Stimulated activated naive CD8-positive, alpha-beta T cell treated with anti-CD3 and anti-CD28 coated beads, Interleukin-15, amount 100 ng/mL, for 72 hours (primary cell): ENCODE results near the gene PHACTR2.

Experiments used
- ATAC-seq: fragments of 150-1000 bp; cut with Tn5 transposase; 2 replicates; pipeline ENCODE4 v1.10.0; 2021; ENCODE audit warnings: mild to moderate bottlenecking, moderate library complexity
- DNase-seq, 2 donors: peaks; one replicate each; pipeline ENCODE4 v3.0.0; 2021 to 2022
- H3K27ac Mint-ChIP-seq, 2 donors: one replicate each; pipeline ENCODE4 v1.8.0; 2022; ENCODE audit warnings: mild to moderate bottlenecking in 2 of 2, mixed read lengths in 2 of 2, moderate library complexity in 2 of 2
- H3K27me3 Mint-ChIP-seq: one replicate; pipeline ENCODE4 v1.8.0; 2022; ENCODE audit warnings: mixed read lengths
- H3K4me1 Mint-ChIP-seq: one replicate; pipeline ENCODE4 v1.8.0; 2022; ENCODE audit warnings: mild to moderate bottlenecking, mixed read lengths
- H3K4me3 Mint-ChIP-seq, 2 donors: one replicate each; pipeline ENCODE4 v1.8.0; 2022; ENCODE audit warnings: mild to moderate bottlenecking in 2 of 2, mixed read lengths in 2 of 2, moderate library complexity in 1 of 2
- H3K9me3 Mint-ChIP-seq, 2 donors: one replicate each; pipeline ENCODE4 v1.8.0; 2022; ENCODE audit warnings: mixed read lengths in 2 of 2

The PHACTR2 gene

GRCh38 chr6:143688681-143689080 is 10.9 kb downstream of the PHACTR2 start:
- no peak for DNase-seq
- peaks cover 6% of the 10 kb centered on the region for H3K4me1 Mint-ChIP-seq
- H3K27ac Mint-ChIP-seq, result no peak overlapping the region
- ATAC-seq, result no peak
- no peaks in the 10 kb centered on the region for H3K27me3 Mint-ChIP-seq
- H3K9me3 Mint-ChIP-seq, result no peaks in the 10 kb centered on the region
- no peak overlapping the region for H3K4me3 Mint-ChIP-seq

- DNase-seq, result no peak
- Mint-ChIP-seq H3K27ac (no peak overlapping the region), H3K4me3 (no peak overlapping the region), H3K27me3 (no peaks in the 10 kb centered on the region), H3K9me3 (no peaks in the 10 kb centered on the region), H3K4me1 (peaks cover 6% of the 10 kb centered on the region)
- ATAC-seq, result no peak
These were observed 12.1 kb downstream of the PHACTR2 start for GRCh38 chr6:143689852-143690251.

GRCh38 chr6:143691155-143691554 is 13.4 kb downstream of the PHACTR2 start:
- Mint-ChIP-seq H3K27me3 (no peaks in the 10 kb centered on the region), H3K9me3 (no peaks in the 10 kb centered on the region), H3K27ac (no peak overlapping the region), H3K4me1 (peaks cover 6% of the 10 kb centered on the region), H3K4me3 (no peak overlapping the region)
- no peak for ATAC-seq
- DNase-seq, result no peak

GRCh38 chr6:143691900-143692636 is 14.3 kb downstream of the PHACTR2 start:
- Mint-ChIP-seq H3K9me3 (no peaks in the 10 kb centered on the region), H3K27me3 (no peaks in the 10 kb centered on the region), H3K4me3 (no peak overlapping the region), H3K4me1 (peaks cover 6% of the 10 kb centered on the region), H3K27ac (no peak overlapping the region)
- ATAC-seq (no peak), DNase-seq (no peak)

GRCh38 chr6:143692696-143693095 is 14.9 kb downstream of the PHACTR2 start:
- DNase-seq (no peak), ATAC-seq (no peak)
- H3K4me1 Mint-ChIP-seq, result peaks cover 6% of the 10 kb centered on the region
- H3K4me3 Mint-ChIP-seq, result no peak overlapping the region
- H3K27me3 Mint-ChIP-seq, result no peaks in the 10 kb centered on the region
- no peaks in the 10 kb centered on the region for H3K9me3 Mint-ChIP-seq
- H3K27ac Mint-ChIP-seq, result no peak overlapping the region

- ATAC-seq (no peak), DNase-seq (no peak)
- Mint-ChIP-seq H3K27ac (no peak overlapping the region), H3K9me3 (no peaks in the 10 kb centered on the region), H3K4me3 (no peak overlapping the region), H3K4me1 (peaks cover 6% of the 10 kb centered on the region), H3K27me3 (no peaks in the 10 kb centered on the region)
These were observed 16.2 kb downstream of the PHACTR2 start for GRCh38 chr6:143694013-143694412.

- Mint-ChIP-seq H3K4me3 (no peak overlapping the region), H3K4me1 (peaks cover 6% of the 10 kb centered on the region), H3K27ac (no peak overlapping the region), H3K9me3 (no peaks in the 10 kb centered on the region), H3K27me3 (no peaks in the 10 kb centered on the region)
- DNase-seq (no peak), ATAC-seq (no peak)
These were observed 16.8 kb downstream of the PHACTR2 start for GRCh38 chr6:143694560-143694959.

GRCh38 chr6:143695130-143695968 is 17.6 kb downstream of the PHACTR2 start:
- no peak for ATAC-seq
- Mint-ChIP-seq H3K27me3 (no peaks in the 10 kb centered on the region), H3K4me1 (no peaks in the 10 kb centered on the region), H3K27ac (no peak overlapping the region), H3K4me3 (no peak overlapping the region), H3K9me3 (no peaks in the 10 kb centered on the region)
- no peak for DNase-seq

- ATAC-seq, result no peak
- H3K4me3 Mint-ChIP-seq, result no peak overlapping the region
- no peaks in the 10 kb centered on the region for H3K27me3 Mint-ChIP-seq
- H3K4me1 Mint-ChIP-seq, result no peaks in the 10 kb centered on the region
- DNase-seq, result no peak
- no peaks in the 10 kb centered on the region for H3K9me3 Mint-ChIP-seq
- H3K27ac Mint-ChIP-seq, result peak overlapping the region in 1 of 2 donors; percentile 37
These were observed 18.4 kb downstream of the PHACTR2 start for GRCh38 chr6:143695969-143696663.

- Mint-ChIP-seq H3K27me3 (no peaks in the 10 kb centered on the region), H3K4me3 (no peak overlapping the region), H3K4me1 (no peaks in the 10 kb centered on the region), H3K27ac (peak overlapping the region in 1 of 2 donors; percentile 37), H3K9me3 (no peaks in the 10 kb centered on the region)
- no peak for ATAC-seq
- DNase-seq, result no peak
These were observed 18.9 kb downstream of the PHACTR2 start for GRCh38 chr6:143696664-143697000.

GRCh38 chr6:143697076-143697800 is 19.5 kb downstream of the PHACTR2 start:
- H3K4me3 Mint-ChIP-seq, result no peak overlapping the region
- no peak overlapping the region for H3K27ac Mint-ChIP-seq

GRCh38 chr6:143698329-143698728 is 20.6 kb downstream of the PHACTR2 start:
- Mint-ChIP-seq H3K27ac (no peak overlapping the region), H3K9me3 (no peaks in the 10 kb centered on the region), H3K4me3 (no peak overlapping the region), H3K27me3 (no peaks in the 10 kb centered on the region), H3K4me1 (no peaks in the 10 kb centered on the region)
- ATAC-seq, result no peak
- DNase-seq, result no peak

More at GRCh38 chr6:143697076-143697800, 19.5 kb downstream of the PHACTR2 start:
- no peaks in the 10 kb centered on the region for H3K9me3 Mint-ChIP-seq
- DNase-seq, result no peak
- H3K27me3 Mint-ChIP-seq, result no peaks in the 10 kb centered on the region
- H3K4me1 Mint-ChIP-seq, result no peaks in the 10 kb centered on the region
- no peak for ATAC-seq

- H3K27ac Mint-ChIP-seq, result peak overlapping the region in 1 of 2 donors; percentile 14
- H3K4me3 Mint-ChIP-seq, result no peak overlapping the region
- H3K4me1 Mint-ChIP-seq, result no peaks in the 10 kb centered on the region
- no peaks in the 10 kb centered on the region for H3K27me3 Mint-ChIP-seq
- no peaks in the 10 kb centered on the region for H3K9me3 Mint-ChIP-seq
- no peak for ATAC-seq
- no peak for DNase-seq
These were observed 21.1 kb downstream of the PHACTR2 start for GRCh38 chr6:143698759-143699429.

- Mint-ChIP-seq H3K27ac (peak overlapping the region in 1 of 2 donors; percentile 14), H3K4me1 (no peaks in the 10 kb centered on the region), H3K27me3 (no peaks in the 10 kb centered on the region), H3K9me3 (no peaks in the 10 kb centered on the region), H3K4me3 (no peak overlapping the region)
- DNase-seq (no peak), ATAC-seq (no peak)
These were observed 21.7 kb downstream of the PHACTR2 start for GRCh38 chr6:143699430-143699825.
